Measurements from ENCODE around the gene RNLS. TPM values are rescaled to one million over a fixed set of nuclear protein-coding genes. Genes with fewer than 3 reads are reported as not detected.

The RNLS gene
- total and polyA plus RNA-seq, 2 of the 8 experiments (the other 6 are each of a cell fraction or from before 2014, with no cell fraction given), result 7.5 to 12.7 TPM

DNA sequence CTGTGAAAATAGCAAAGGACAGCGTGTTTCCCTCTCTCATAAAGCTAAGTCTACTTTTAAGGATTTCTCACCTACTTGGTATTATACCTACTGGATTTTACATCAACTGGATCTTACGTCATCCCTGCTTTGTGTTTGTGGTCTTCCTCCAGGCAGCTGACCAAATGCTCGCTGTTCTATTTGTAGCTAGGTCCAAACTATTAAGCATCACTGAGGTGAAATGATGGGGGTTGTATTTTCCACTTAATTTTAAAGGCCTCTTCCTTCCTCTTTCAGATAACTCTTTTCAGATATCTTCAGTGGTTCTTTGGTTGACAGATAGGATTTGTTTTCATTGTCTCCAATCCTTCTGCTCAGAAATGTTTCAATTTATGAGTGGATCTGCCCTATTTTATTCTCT is 169.7 kb downstream of the RNLS start:
- Histone ChIP-seq H3K36me3 (ENCODE audit: control insufficient read depth in 2 of 4, insufficient read depth in 4 of 4, low read length in 3 of 4) (no peaks in the 10 kb centered on the region), H3K4me1 (replicated peaks in 1 of 4; ENCODE audit: control insufficient read depth in 3 of 4, insufficient read depth in 4 of 4, low read length in 3 of 4) (peaks cover 0 to 5% (median 3%) of the 10 kb centered on the region in 4 experiments; a peak in 3 of 7 replicates), H3K4me2 (ENCODE audit: insufficient read depth in 1 of 2, low read depth in 2 of 2, low read length in 2 of 2) (no peak overlapping the region), H3K9me3 (ENCODE audit: insufficient read depth in 2 of 2, low read depth in 1 of 2, low read length in 1 of 2) (no peaks in the 10 kb centered on the region), H3K56ac (replicated peaks; ENCODE audit: insufficient read length, low read depth, low read length) (no peak overlapping the region), H3K9ac (replicated peaks in 1 of 4; ENCODE audit: extremely low read depth in 1 of 4, low read depth in 3 of 4, low read length in 3 of 4) (no peak overlapping the region), H3K23me2 (ENCODE audit: low read depth, low read length) (no peaks in the 10 kb centered on the region), H3K14ac (ENCODE audit: insufficient read length) (no peak overlapping the region), H3K18ac (ENCODE audit: extremely low read depth, low read length) (no peak overlapping the region), H2BK5ac (ENCODE audit: low read depth, low read length) (no peak overlapping the region), H2AFZ (ENCODE audit: low read length) (no peak overlapping the region), H4K20me1 (replicated peaks in 1 of 2; ENCODE audit: control insufficient read depth in 1 of 2, insufficient read depth in 2 of 2, low read length in 2 of 2) (no peaks in the 10 kb centered on the region), H4K8ac (ENCODE audit: extremely low read depth, insufficient read depth, low read length) (no peak overlapping the region), H3K23ac (ENCODE audit: insufficient read length) (no peak overlapping the region), H3K4me3 (ENCODE audit: extremely low read depth in 1 of 4, insufficient read depth in 2 of 4, low read depth in 3 of 4, low read length in 4 of 4) (no peak overlapping the region), H2BK20ac (ENCODE audit: low read length) (no peak overlapping the region), H4K5ac (ENCODE audit: insufficient read length, low read depth, low read length) (no peak overlapping the region), H2BK12ac (ENCODE audit: low read depth, low read length) (no peak overlapping the region), H3K27ac (ENCODE audit: low read depth, low read length) (no peak overlapping the region), H2AK5ac (ENCODE audit: low read depth, low read length) (no peak overlapping the region), H3K27me3 (replicated peaks in 1 of 4; ENCODE audit: control insufficient read depth in 3 of 4, extremely low read depth in 1 of 4, insufficient read depth in 3 of 4, low read length in 3 of 4) (no peaks in the 10 kb centered on the region), H2BK15ac (ENCODE audit: low read length) (no peak overlapping the region), H3K79me2 (ENCODE audit: control insufficient read depth in 1 of 2, insufficient read depth in 2 of 2, low read length in 2 of 2) (no peaks in the 10 kb centered on the region), H4K91ac (replicated peaks; ENCODE audit: insufficient read length, low read length) (no peak overlapping the region), H3K4ac (replicated peaks; ENCODE audit: insufficient read length, low read depth, low read length) (no peak overlapping the region), H3K79me1 (ENCODE audit: low read depth, low read length) (no peaks in the 10 kb centered on the region), H2BK120ac (replicated peaks; ENCODE audit: low read depth, low read length) (no peak overlapping the region)
- FAIRE-seq, result no peak
- no peak for DNase-seq (ENCODE audit: low read depth in 1 of 2, low spot score in 2 of 2)
- POLR2A ChIA-PET (ENCODE audit: partially characterized antibody), result no interaction called here
- 92% methylated on average over 3 of the region's 3 CpGs; no CpG with 5 or more reads in 1 of the 2 experiments for whole genome bisulfite sequencing, 2 experiments (ENCODE audit: extremely low coverage in 1 of 2, insufficient coverage in 1 of 2, insufficient read length in 1 of 2, insufficient replicate concordance in 2 of 2, low coverage in 1 of 2, low lambda C conversion rate in 2 of 2, missing lambda C conversion rate in 1 of 2)
- CTCF ChIA-PET (ENCODE audit: partially characterized antibody), result no interaction called here
- no peak for TF ChIP-seq EZH2 (IDR thresholded peaks at IDR 0.05; ENCODE audit: low read depth, low read length, severe bottlenecking)
- no peak for TF ChIP-seq POLR2AphosphoS5 (IDR thresholded peaks at IDR 0.05; ENCODE audit: low read depth, low read length)
- no peak for TF ChIP-seq SIRT6 (IDR thresholded peaks at IDR 0.05; ENCODE audit: low read length)
- TF ChIP-seq, protein P1, sequence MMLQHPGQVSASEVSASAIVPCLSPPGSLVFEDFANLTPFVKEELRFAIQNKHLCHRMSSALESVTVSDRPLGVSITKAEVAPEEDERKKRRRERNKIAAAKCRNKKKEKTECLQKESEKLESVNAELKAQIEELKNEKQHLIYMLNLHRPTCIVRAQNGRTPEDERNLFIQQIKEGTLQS (IDR thresholded peaks at IDR 0.05; ENCODE audit: insufficient read depth, low read depth, low read length), result no peak
- TF ChIP-seq HDAC2 (IDR thresholded peaks at IDR 0.05; ENCODE audit: borderline replicate concordance in 1 of 2, low read depth in 2 of 2, low read length in 2 of 2), result no peak
- no peak for TF ChIP-seq KDM1A (IDR thresholded peaks at IDR 0.05; ENCODE audit: borderline replicate concordance, low read length)
- no peak for TF ChIP-seq SP2 (IDR thresholded peaks at IDR 0.05; ENCODE audit: low read length)
- no peak for TF ChIP-seq EP300 (IDR thresholded peaks at IDR 0.05; ENCODE audit: borderline replicate concordance in 1 of 2, low read depth in 2 of 2, low read length in 2 of 2)
- TF ChIP-seq TCF12 (IDR thresholded peaks at IDR 0.05; ENCODE audit: low read depth, low read length), result no peak
- TF ChIP-seq SIX5 (IDR thresholded peaks at IDR 0.05; ENCODE audit: low read depth, low read length), result no peak
- TF ChIP-seq ASH2L (IDR thresholded peaks at IDR 0.05; ENCODE audit: low read length), result no peak
- TF ChIP-seq SAP30 (IDR thresholded peaks at IDR 0.05; ENCODE audit: insufficient read depth, insufficient replicate concordance, low read length), result no peak
- no peak for TF ChIP-seq TEAD4 (IDR thresholded peaks at IDR 0.05; ENCODE audit: low read depth, low read length)
- TF ChIP-seq CEBPB (IDR thresholded peaks at IDR 0.05; ENCODE audit: low read depth, low read length), result no peak
